ENCODE results near the gene MTRR. TPM values are rescaled to one million over a fixed set of nuclear protein-coding genes. Genes with fewer than 3 reads are reported as not detected.
A peak's percentile ranks its signal among the peaks of the same experiment; 100 is the strongest.

The MTRR gene
- total RNA-seq, 4 donors from 2014 or later: 34.3 to 48.0 (median 41.8) TPM

DNA sequence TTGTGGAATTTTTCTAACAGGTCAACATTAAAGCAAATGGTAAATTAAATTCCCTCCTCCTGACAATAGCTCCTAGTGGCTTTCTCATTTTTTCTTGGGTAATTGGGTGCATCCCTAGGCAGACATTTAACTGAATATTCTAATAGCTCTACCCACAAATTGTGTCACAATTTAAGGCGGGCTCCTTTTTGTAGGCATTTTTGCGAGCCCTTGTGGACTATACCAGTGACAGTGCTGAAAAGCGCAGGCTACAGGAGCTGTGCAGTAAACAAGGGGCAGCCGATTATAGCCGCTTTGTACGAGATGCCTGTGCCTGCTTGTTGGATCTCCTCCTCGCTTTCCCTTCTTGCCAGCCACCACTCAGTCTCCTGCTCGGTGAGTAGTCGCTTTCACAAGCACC lies 20.0 kb downstream of the MTRR start:
- H3K9me3 ChIP-seq: no peaks in the 10 kb centered on the region
- TF ChIP-seq EP300 (IDR thresholded peaks at IDR 0.05) (no peak), POLR2A (IDR thresholded peaks at IDR 0.05) (no peak)
- TF ChIP-seq, protein P1, sequence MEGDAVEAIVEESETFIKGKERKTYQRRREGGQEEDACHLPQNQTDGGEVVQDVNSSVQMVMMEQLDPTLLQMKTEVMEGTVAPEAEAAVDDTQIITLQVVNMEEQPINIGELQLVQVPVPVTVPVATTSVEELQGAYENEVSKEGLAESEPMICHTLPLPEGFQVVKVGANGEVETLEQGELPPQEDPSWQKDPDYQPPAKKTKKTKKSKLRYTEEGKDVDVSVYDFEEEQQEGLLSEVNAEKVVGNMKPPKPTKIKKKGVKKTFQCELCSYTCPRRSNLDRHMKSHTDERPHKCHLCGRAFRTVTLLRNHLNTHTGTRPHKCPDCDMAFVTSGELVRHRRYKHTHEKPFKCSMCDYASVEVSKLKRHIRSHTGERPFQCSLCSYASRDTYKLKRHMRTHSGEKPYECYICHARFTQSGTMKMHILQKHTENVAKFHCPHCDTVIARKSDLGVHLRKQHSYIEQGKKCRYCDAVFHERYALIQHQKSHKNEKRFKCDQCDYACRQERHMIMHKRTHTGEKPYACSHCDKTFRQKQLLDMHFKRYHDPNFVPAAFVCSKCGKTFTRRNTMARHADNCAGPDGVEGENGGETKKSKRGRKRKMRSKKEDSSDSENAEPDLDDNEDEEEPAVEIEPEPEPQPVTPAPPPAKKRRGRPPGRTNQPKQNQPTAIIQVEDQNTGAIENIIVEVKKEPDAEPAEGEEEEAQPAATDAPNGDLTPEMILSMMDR (IDR thresholded peaks at IDR 0.05): no peak
- H3K4me3 ChIP-seq: no peak overlapping the region
- no peaks in the 10 kb centered on the region for H3K27me3 ChIP-seq
- peaks cover 0 to 69% (median 0%) of the 10 kb centered on the region in 3 donors for H3K36me3 ChIP-seq
- DNase-seq (ENCODE audit: low spot score in 2 of 2): no peak
- 93 to 95% methylated on average over 9 of the region's 9 CpGs for WGBS, 2 donors
- peaks cover 0 to 6% (median 0%) of the 10 kb centered on the region in 4 donors for H3K4me1 ChIP-seq
- no peak overlapping the region for H3K27ac ChIP-seq

DNA sequence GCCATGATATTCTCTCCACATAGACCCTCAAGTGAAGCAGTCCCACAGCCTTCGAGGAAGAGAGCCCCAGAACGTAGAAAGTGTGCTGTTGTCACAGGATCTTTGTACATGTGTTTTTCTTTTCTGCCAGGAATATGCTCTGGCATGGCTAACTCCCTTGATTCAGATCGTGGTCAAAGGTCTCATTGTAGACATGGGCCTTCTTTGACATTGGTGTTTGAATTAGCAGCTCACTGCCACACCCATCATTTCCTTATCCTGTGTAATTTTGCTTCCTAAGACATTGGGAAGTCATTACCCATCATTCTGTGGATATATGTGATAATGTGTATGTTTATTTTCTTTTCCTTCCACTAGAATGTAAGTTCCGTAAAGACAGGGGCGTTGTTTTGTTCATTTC lies 25.5 kb downstream of the MTRR start:
- Histone ChIP-seq H3K4me3 (no peak overlapping the region), H3K4me1 (no peaks in the 10 kb centered on the region), H3K27me3 (no peaks in the 10 kb centered on the region), H3K27ac (no peak overlapping the region), H3K36me3 (peaks cover 0 to 91% (median 21%) of the 10 kb centered on the region in 3 donors), H3K9me3 (no peaks in the 10 kb centered on the region)
- WGBS, 2 donors: 77 to 89% methylated on average over 5 of the region's 5 CpGs
- TF ChIP-seq, protein P1 (IDR thresholded peaks at IDR 0.05): no peak
- TF ChIP-seq POLR2A (IDR thresholded peaks at IDR 0.05) (no peak), EP300 (IDR thresholded peaks at IDR 0.05) (no peak)
- DNase-seq (ENCODE audit: low spot score in 2 of 2): no peak

DNA sequence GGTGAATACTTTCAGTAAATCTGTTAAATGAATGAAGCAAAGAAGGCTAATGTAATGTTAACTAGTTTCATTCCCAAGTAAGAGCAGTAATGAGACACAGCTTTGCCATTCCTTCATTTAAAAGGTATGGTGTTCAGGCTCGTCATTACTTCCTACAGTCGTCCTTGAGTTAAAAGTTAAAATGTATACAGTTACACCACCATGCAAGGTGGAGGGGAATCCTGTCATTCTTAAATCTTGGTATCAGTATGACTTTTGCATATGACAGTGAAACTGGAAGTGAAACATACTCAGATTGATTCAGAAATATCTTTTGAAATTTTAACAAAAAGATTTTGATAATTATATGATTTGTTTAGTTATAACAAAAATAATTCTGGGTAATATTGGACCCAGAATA lies 25.9 kb downstream of the MTRR start:
- Histone ChIP-seq H3K4me3 (no peak overlapping the region), H3K9me3 (no peaks in the 10 kb centered on the region), H3K27me3 (no peaks in the 10 kb centered on the region), H3K4me1 (no peaks in the 10 kb centered on the region), H3K36me3 (peaks cover 0 to 91% (median 21%) of the 10 kb centered on the region in 3 donors), H3K27ac (no peak overlapping the region)
- TF ChIP-seq EP300 (IDR thresholded peaks at IDR 0.05): no peak
- TF ChIP-seq POLR2A (IDR thresholded peaks at IDR 0.05): no peak
- TF ChIP-seq, protein P1 (IDR thresholded peaks at IDR 0.05): no peak
- 86 to 89% methylated on average over 2 of the region's 2 CpGs for WGBS, 2 donors
- no peak for DNase-seq (ENCODE audit: low spot score in 2 of 2)

DNA sequence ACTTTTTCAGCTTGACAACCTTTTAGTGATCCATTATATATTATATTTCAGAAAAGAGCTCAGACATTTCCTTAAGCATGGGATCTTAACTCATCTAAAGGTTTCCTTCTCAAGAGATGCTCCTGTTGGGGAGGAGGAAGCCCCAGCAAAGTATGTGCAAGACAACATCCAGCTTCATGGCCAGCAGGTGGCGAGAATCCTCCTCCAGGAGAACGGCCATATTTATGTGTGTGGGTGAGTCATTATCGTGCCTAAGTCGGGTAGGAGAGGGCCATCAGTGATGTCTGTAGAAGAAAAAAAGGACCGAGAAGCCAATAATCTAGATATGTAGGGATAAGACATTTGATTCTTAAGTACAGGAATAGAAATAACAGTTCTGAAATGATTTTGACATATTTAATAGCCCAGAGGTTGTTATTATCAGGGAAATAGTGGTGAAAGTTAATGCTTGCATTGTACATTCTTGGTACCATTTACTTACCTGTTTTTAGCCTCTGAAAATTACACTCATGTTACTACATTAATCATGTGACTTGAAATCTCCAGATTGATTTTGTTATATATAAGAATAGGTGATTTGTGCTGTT lies 28.2 kb downstream of the MTRR start:
- H3K9me3 ChIP-seq: no peaks in the 10 kb centered on the region
- TF ChIP-seq, protein P1 (IDR thresholded peaks at IDR 0.05): no peak
- TF ChIP-seq POLR2A (IDR thresholded peaks at IDR 0.05) (no peak), EP300 (IDR thresholded peaks at IDR 0.05) (no peak)
- H3K4me1 ChIP-seq: peaks cover 0 to 4% (median 0%) of the 10 kb centered on the region in 4 donors
- H3K36me3 ChIP-seq: peaks cover 0 to 100% (median 21%) of the 10 kb centered on the region in 3 donors
- WGBS, 2 donors: 58 to 71% methylated on average over 5 of the region's 5 CpGs
- H3K4me3 ChIP-seq: no peak overlapping the region
- H3K27me3 ChIP-seq: no peaks in the 10 kb centered on the region
- no peak for DNase-seq (ENCODE audit: low spot score in 2 of 2)
- no peak overlapping the region for H3K27ac ChIP-seq

DNA sequence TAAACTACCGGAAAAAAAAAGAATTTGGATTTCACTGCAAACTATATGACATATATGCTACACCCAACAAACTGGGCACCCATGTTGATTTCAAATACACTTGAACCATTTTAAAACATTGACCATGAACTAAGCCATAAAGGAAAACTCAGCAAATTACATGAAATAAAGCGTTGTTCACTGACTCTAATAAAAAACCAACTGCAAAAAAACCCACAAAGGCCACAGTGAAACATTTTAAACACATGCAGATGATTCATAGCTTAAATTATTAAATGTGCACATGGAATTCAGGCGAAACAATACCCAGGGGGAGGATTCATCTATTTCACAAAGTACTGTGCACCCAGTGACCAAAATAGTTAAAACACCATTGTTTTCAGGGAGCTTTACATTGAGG lies 33.3 kb downstream of the MTRR start:
- TF ChIP-seq POLR2A (IDR thresholded peaks at IDR 0.05) (no peak), EP300 (IDR thresholded peaks at IDR 0.05) (no peak)
- TF ChIP-seq, protein P1 (IDR thresholded peaks at IDR 0.05): no peak
- Histone ChIP-seq H3K4me3 (no peak overlapping the region), H3K27ac (peak overlapping the region in 1 of 4 donors; percentile 60), H3K27me3 (no peaks in the 10 kb centered on the region), H3K9me3 (peaks cover 0 to 6% (median 0%) of the 10 kb centered on the region in 4 donors), H3K4me1 (peaks cover 0 to 4% (median 0%) of the 10 kb centered on the region in 4 donors), H3K36me3 (peaks cover 0 to 96% (median 16%) of the 10 kb centered on the region in 3 donors)
- DNase-seq (ENCODE audit: low spot score in 2 of 2): no peak
- 27 to 40% methylated on average over 3 of the region's 3 CpGs for WGBS, 2 donors

Measured in tibial nerve (tissue), 4 donors.